ENCODE results near the gene TNFAIP2.
"Not testable (repeated sequence)": the region's sequence is repeated elsewhere in the genome, so short reads cannot be mapped to it uniquely, and the experiment has no call there.

GRCh38 chr14:103119527-103119926, 3.7 kb upstream of the TNFAIP2 start:
- TF ChIP-seq CTCF (IDR thresholded peaks at IDR 0.05; ENCODE audit: poor library complexity, severe bottlenecking); RAD21 (conservative IDR thresholded peaks at IDR 0.05); POLR2AphosphoS5 (IDR thresholded peaks at IDR 0.05); REST (IDR thresholded peaks at IDR 0.05; ENCODE audit: borderline replicate concordance); MXI1 (conservative IDR thresholded peaks at IDR 0.05; ENCODE audit: poor library complexity, severe bottlenecking); EP300 (conservative IDR thresholded peaks at IDR 0.05; ENCODE audit: poor library complexity, severe bottlenecking); SMC3 (conservative IDR thresholded peaks at IDR 0.05; ENCODE audit: poor library complexity); EZH2 (IDR thresholded peaks at IDR 0.05; ENCODE audit: borderline replicate concordance, insufficient read depth, low read length, poor library complexity, severe bottlenecking): not testable (repeated sequence)
